AG09319 (cell line): ENCODE results near the gene BAK1.

Experiments
- DNase-seq: peaks from one replicate; pipeline ENCODE4 v3.0.0-alpha.2; 2010; ENCODE audit warnings: low read depth; ENCODE audit errors: extremely low read depth
- TF ChIP-seq, protein P1 (sequence below): IDR thresholded peaks from 2 replicates; pipeline ENCODE4 v1.5.1; 2011; ENCODE audit warnings: low read depth, mild to moderate bottlenecking, inconsistent platforms, low read length, moderate library complexity

The BAK1 gene

DNA sequence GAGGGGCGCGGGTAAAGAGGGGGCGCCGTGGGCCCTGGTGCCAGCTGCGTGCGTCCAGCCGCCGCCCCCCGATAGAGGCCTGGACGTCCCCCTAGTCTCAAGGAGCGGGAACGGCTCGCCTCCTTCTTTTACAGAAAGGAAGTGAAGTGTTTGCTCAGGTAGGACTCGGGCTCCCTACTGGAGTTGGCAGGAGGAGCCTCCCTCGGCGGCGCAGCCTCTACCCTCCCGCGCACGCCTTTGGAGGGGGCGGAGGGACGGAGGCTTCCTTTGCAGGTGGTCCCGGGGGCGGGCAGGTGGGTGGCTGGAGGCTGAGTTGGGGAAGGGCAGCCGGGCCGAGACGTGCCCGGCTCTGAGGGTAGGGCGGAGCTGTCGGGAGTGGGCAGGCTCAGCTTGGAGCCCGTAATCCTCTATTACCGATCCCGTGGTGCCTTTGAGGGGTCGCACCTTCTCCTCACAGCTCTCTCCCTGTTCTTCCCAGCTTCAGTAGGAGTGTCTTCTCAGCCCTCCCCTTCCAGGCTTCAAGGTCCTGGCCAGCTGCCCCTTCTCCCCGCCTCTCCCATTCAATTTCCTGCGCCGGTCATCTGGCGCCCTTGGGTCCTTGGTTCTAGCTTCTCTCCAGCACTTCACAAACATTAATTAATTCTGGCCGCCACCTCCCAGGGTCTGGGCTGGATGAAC, 41.8 kb upstream of the BAK1 start:
- no peak for DNase-seq
- TF ChIP-seq, protein P1, sequence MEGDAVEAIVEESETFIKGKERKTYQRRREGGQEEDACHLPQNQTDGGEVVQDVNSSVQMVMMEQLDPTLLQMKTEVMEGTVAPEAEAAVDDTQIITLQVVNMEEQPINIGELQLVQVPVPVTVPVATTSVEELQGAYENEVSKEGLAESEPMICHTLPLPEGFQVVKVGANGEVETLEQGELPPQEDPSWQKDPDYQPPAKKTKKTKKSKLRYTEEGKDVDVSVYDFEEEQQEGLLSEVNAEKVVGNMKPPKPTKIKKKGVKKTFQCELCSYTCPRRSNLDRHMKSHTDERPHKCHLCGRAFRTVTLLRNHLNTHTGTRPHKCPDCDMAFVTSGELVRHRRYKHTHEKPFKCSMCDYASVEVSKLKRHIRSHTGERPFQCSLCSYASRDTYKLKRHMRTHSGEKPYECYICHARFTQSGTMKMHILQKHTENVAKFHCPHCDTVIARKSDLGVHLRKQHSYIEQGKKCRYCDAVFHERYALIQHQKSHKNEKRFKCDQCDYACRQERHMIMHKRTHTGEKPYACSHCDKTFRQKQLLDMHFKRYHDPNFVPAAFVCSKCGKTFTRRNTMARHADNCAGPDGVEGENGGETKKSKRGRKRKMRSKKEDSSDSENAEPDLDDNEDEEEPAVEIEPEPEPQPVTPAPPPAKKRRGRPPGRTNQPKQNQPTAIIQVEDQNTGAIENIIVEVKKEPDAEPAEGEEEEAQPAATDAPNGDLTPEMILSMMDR, result no peak

DNA sequence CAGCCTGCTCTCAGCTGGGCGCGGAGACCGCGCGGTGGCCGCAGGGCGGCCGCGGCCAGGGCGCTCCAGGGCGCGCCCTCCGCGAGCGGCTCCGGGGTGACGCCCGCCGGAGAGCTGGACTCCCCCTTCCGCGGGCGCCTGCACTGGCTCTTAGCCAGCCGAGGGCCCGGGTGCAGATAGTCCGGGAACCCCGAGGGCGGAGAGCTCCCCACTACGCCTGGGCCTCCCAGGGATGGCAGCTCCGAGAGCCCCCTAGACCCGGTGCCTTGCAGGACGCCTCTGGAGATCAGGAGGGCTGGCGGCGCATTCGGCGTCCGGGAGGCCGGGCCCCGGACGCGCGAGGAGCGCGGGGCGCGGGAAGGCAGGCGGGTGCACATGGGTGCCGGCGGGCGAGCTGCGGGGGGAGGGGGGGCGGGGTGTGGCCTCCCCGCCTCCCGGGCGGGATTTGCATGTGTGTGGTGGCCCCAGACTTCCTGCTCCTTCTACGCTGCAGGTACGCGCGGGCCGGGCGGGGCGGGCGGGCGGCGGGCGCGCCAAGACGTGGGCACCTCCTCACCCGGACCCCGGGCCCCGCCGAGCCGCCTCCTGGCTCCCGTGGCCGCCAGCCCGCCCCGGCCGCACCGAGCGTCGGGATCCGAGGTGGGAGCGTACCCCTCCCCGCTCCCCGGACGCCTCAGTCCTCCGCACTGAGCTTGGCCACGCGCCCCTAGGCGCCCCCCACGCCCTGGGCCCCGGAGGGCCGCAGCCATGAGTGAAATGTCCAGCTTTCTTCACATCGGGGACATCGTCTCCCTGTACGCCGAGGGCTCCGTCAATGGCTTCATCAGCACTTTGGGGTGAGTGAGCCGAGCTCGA, 41.0 kb upstream of the BAK1 start, which contains the start of gene ITPR3:
TSS of gene ITPR3 (plus strand) at position 467 of the 855 bp plus-strand sequence. CDS start at position 748, 281 bp downstream.
- TF ChIP-seq, protein P1, result no peak
- DNase-seq, result no peak

DNA sequence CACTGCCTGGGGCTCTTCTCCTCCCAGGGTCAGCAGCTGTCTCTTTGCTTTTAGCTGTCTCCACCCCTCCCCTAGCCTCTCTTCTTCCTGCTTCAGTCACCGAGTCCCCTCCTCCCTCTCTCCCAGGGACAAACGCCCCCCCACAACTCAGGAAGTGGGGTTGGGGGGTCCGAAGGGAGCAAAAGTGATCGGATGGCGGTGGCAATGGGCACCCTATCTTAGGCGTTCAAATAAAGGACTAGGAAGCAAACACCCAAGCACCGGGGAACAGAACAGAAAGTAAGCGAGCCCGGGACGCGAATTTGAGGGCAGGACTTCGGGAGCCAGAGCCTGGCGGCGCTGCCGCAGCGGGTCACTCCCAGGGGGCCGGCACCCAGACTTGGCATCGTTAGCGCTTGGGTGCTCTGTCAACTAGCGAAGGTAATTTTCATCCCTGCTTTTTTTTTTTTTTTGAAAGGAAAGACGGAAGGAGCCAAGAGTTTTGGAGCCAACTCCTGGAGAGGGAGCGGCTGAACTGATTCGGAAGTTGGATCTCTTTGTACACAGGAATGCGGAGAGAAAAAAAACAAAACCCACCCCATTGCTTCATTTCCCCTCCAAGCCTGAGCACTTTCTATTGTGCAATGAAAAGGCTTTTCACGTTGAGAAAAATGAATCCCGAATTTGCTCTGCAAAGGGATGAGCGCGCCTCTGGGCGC, 40.2 kb upstream of the BAK1 start:
- no peak for DNase-seq
- TF ChIP-seq, protein P1, result no peak

DNA sequence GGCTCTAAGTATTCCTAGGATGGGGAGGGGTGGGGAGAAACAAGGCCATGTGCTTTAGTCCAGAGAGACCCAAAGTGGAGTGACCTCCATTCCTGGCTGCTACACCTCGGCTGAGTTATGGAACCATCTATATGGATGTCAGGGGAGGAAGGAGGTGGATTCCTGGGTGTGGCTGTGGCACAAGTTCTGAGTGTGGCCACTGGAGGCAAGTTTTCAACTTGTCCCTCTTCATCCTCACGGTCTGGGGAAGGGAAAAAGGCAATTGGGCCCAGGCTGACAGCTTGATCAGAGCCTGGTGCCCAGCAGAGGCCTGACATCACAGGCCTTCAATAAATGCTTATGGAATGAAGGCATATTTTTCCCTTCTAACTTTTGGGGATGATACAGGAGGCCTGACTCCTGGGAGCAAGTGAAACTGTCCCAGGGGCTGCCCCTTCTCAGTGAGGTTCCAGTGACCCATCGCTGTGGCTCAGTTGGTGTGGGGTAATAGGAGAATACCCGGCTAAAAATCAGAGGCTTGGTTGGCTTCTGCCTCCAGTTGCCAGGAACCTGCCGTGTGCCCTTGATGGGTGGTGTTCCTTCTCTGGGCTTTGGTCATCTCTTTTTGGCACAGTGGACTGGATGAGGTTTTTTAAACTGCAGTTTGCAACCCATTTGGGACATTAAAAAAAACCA, 39.2 kb upstream of the BAK1 start:
- no peak for DNase-seq
- TF ChIP-seq, protein P1, result no peak

GRCh38 chr6:33616913-33617312, 36.8 kb upstream of the BAK1 start:
- DNase-seq, result no peak
- TF ChIP-seq, protein P1, result no peak

DNA sequence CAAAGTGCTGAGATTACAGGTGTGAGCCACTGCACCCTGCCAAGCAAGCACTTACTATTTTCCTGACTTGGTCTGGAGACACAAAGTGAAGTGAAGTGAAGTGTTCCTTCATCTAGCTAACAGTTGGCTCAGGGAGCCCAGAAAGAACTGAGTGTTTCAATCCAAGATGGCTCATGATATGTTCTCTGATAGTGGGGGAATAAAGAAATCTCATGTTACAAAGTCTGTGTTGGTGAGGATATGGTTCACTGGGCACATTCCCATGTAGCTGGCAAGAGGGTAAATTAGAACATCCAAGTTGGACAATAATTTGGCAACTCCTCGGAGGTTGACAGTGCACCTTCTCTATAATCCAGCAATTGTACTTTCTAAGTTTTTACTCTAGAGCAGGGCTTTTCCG, 36.0 kb upstream of the BAK1 start:
- no peak for DNase-seq
- TF ChIP-seq, protein P1, result no peak
